NCI-H446 (cell line): ENCODE results near the gene PET100.

ENCODE experiments used
- DNase-seq, 2 experiments: peaks; one replicate each; lab custom pipeline; 2025; lab: John Stamatoyannopoulos, UW

Gene PET100

DNA sequence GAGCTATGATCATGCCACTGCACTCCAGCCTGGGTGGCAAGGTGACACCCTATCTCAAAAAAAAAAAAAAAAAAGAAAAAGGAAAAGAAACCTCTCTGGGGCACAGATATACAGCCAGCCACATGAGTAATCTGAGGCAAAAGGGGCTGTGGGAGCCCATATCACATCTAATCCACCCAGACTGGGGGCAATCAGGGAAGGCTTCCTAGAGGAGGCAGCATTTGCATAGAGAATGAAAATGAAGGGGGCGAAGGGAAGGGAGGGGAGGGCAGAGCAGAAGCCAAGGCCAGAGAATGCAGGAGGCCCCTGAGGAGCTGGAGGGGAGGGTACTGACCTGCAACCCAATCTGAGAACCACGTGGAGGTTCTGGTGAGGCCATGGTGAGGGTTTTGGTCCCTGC lies 20.6 kb downstream of the PET100 start:
- no peak for DNase-seq

DNA sequence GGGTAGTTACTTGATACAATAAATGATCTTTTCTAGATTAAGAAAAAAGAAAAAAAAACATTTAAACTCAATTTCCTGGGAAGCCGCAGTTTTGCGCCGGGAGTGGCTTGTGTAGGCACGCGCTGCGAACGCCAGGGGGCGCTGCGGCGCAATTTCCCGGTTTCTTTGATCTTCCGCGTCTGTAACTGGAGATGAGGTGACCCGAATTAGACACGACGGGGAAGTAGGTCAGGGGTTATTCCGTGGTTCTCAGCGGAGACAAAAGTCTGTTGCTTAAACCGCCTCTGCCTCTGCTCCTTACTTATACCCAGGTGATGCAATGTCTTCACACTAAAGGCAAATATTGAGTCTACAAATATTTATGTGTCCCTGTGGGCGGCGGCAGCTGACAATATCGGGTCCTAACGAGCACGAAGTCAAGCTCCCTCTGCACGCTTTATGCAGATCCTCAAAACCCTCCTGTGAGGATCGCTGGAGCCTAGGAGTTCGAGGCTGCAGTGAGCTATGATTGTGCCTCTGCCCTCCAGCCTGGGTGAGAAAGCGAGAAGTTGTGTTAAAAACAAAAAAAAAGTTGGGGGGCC lies 22.6 kb downstream of the PET100 start:
- DNase-seq, result peak in 1 of 2 experiments; percentile 81

DNA sequence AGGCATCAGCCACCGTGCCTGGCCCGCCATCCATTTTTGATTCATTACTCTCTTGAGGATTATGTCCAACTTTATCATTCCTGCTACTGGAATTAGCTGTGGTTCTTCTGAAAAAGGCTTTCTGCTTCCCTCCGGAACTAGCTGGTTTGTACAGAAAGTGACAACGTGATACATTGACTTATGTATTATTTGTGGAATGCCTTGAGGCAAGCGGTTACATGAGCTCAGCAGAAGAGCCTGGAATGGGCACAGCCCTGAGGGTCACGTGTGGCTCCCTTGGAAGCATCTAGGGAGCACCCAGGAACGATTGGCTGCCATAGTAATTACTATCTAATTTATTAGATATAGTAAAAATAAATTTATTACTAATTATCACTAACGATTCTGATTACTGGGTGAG lies 24.8 kb downstream of the PET100 start:
- no peak for DNase-seq

DNA sequence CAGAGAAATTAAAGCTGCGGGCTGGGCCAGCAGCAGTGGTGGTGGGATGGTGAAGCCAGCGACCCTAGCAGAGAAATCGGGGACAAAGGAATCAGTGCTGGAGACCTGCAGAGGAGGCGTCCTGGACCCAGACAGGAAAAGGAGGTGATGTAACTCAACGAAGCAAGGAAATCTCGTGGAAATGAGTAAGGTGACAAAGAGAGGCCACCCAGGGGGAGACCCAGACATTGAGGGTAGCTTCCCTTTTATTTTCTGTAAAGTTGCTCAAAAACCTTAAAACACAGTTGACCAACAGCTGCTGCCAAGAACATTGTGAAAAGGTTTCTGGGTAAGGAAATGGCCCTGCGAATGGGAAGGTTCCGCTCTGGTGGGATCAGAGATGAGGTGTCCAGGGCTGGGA lies 26.0 kb downstream of the PET100 start:
- DNase-seq, result no peak

DNA sequence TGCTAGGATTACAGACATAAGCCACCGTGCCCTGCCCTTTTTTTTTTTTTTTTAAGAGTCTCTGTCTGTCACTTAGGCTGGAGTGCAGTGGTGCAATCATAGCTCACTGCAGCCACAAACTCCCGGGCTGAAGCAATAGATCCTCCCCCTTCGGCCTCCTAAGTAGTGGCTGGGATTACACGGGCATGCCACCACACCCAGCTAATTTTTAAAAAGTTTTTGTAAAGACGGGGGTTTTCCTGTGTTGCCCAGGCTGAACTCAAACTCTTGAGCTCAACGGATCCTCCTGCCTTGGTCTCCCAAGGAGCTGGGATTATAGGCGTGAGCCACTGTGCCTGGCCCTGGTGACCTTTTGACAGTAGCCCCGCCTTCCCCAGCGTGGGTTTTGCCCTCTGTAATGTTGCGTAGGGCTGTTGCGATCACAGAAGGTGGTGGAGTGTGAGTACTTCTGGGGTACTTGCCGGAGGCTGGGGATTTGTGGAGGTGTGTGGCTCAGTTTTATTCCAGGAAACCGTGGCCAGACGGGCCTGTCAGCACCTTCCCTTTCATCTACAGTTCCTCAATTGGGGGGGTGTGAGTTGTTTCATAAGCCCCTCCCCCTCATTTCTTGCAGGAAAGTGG lies 27.6 kb downstream of the PET100 start:
- DNase-seq, result no peak

DNA sequence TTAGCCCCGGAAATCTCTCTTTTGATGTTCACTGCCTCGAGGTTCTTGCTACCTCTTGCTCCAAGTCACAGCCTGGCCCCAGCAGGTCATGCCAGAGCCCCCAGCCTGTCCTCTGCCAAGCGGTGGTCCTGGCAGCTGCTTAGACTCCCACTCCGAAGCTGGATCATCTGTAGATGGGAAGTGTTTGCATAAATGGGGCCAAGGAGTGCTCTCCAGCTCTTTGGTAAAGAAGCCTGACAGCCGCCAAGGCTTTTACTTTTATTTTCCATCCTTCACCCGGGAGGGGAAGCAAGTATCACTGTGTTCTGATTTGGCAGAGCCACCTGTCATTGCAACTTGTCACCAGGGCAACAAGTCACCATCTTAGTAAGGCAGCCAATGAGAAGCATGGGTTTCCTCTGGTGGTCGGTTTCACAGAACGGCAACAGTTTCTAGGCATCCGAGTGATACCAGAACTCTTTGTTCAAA lies 28.7 kb downstream of the PET100 start:
- DNase-seq, result no peak

DNA sequence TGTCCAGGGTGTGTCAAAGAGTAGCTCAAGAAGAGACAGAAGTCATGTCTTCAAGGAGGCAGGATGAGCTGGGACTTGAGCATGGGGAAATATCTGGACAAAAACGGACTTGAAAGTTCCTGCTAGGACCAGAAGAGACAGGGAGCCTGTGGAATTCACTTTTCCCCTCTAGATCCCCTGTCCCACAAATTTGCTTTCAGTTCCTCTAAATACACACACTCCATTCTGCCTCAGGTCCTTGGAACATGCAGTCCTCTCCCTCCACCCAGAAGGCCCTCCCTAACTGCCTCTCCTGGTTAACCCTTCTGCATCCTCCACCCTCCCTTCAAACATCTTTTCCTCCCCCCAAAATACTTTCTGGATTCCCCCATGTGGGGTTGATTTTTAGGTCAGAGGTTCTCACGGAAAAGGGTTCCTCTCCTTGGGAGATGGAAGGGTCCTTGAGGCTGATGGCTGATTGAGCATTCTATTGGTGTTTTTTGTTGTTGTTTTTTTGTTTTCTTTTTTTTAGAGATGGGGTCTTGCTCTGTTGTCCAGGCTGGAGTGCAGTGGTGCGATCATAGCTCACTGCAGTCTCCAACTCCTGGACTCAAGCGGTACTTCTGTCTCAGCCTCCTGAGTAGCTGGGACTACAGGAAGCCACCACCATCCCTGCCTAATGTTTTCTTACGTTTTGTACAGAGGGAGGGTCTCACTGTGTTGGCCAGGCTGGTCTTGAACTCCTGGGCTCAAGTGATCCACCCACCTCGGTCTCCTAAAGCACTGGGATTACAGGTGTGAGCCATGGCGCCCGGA lies 32.3 kb downstream of the PET100 start:
- DNase-seq, result no peak

DNA sequence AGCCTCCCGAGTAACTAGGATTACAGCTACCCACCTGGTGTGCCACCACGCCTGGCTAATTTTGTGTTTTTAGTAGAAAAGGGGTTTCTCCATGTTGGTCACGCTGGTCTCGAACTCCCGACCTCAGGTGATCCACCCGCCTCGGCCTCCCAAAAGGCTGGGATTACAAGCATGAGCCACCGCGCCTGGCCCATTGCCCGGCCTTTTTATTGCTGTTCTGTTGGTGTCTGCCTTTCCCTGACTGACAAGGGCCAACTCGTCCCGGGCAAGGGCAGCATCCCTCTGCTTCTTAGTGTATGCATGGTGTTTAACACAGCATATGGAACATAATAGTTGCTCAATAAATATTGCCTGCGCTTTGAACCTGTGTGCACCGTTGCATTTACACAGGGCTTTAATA lies 33.1 kb downstream of the PET100 start:
- DNase-seq, result no peak

DNA sequence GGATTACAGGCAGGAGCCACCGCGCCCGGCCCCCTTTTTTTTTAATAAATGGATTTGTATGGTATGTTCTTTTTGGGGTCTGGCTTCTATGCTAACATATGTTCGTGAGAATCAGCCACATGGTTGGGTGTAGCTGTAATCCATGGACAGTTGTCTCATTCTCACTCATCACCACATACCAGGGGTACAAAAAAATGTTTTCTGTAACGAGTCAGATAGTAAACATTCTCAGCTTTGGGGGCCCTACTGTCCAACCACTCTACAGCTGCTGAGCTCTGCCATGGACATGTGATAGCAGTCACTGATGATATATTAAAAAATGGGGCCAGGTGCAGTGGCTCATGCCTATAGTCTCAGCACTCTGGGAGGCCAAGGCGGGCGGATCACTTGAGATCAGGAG lies 34.1 kb downstream of the PET100 start:
- DNase-seq, result no peak

DNA sequence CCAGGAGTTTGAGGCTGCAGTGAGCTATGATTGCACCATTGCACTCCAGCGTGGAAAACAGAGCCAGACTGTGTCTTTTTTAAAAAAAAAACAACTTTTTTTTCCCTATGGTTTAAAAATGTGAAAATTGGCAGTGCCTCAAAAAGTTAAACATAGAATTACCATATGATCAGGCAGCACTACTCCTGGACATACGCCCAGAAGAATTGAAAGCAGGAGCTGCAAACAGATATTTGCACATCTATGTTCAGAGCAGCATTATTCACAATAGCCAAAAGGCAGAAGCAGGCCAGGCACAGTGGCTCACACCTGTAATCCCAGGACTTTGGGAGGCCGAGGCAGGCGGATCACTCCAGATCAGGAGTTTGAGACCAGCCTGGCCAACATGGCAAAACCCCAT lies 35.5 kb downstream of the PET100 start:
- peak in 1 of 2 experiments; percentile 79 for DNase-seq

DNA sequence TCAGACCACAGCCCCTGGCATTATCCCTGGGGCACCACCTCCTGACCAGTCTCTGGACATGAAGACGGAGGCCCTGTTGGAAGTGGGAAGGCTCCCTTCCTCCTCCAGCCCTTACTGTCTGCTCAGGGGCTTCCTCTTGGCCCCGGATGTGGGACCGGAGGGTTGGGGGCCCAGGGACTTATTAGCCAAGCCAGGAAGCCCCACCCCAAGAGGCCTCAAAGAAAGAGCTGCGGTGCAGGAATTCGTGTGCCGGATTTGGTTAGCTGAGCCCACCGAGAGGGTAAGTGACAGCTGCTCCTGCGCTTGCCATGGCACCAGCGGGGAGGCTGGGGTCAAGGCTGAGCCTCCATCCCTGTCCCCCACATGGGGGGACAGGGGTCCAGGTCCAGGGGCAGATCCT lies 39.2 kb downstream of the PET100 start, which contains the start of gene RETN:
Gene RETN (plus strand): TSS at position 208 of the 400 bp plus-strand sequence. CDS start 278 bp downstream, outside the sequence.
- DNase-seq, result no peak

DNA sequence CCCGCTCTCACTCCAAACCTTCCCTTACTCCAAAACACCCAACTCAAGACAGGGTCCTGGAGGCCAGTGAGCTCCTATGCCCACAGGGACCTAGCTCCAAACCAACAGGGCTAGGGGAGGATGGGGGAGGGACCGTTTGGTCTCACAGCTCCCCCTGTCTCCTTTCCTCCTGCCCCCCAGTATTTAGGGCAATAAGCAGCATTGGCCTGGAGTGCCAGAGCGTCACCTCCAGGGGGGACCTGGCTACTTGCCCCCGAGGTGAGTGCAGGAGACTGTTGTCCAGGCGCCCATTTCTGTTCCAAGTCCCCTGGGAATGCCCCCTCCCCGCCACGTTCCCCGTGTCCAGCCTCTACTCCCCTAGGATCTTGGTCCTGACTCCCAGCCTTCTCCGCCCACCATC lies 40.0 kb downstream of the PET100 start:
- no peak for DNase-seq

DNA sequence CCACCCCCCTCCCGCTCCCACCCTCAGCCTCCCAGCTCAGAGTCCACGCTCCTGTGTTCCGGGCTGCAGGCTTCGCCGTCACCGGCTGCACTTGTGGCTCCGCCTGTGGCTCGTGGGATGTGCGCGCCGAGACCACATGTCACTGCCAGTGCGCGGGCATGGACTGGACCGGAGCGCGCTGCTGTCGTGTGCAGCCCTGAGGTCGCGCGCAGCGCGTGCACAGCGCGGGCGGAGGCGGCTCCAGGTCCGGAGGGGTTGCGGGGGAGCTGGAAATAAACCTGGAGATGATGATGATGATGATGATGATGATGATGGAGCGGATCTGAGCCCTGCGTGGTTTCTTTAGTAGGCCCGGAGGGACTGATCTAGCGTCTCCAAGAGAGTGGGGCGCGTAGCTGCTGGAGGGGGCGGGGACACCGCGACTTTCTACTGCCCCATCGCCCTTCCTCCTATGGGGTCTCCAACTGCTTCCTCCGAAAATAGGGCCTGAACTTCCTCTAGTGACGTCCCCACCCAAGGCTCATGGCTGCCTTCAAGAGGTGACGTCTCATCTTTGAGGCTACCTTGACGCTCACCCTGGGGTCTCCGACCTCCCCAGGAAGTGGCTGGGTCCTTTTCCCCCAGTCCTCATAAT lies 40.7 kb downstream of the PET100 start:
- peak in 1 of 2 experiments; percentile 48 for DNase-seq

DNA sequence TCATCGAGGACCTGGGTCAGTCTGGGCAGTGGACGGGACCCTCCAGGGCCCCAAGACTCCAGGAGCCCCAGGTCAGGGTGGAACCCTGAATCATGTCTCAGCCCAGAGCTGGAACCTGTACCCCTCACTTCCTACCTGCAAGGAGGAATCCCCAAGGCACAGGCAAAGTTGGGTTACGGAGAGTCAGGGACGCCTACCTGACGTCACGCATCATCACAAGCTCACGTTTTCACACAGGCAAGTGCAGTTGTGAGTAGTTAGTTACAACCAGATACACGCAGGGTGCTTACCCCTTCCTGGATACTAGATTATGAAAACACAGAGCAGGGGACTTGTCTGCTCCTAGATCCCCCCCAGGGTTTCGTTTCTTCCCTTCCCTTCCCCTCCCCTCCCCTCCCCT lies 41.2 kb downstream of the PET100 start:
- DNase-seq, result no peak

DNA sequence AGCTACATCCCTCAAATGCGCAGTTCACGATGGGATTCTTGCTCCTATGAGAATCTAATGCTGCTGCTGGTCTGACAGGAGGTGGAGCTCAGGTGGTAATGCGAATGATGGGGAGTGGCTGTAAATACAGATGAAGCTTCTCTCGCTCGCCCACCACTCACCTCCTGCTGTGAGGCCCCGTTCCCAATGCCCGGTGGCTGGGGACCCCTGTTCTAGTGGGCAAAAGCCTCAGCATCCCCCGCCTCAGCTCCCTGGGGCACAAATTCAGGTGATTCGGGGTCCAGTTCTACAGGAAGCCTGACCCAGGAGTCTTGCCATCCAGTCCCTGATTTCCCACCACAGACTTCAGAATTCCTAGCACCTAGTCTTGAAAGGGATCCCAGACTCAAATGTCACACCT lies 42.9 kb downstream of the PET100 start:
- no peak for DNase-seq

DNA sequence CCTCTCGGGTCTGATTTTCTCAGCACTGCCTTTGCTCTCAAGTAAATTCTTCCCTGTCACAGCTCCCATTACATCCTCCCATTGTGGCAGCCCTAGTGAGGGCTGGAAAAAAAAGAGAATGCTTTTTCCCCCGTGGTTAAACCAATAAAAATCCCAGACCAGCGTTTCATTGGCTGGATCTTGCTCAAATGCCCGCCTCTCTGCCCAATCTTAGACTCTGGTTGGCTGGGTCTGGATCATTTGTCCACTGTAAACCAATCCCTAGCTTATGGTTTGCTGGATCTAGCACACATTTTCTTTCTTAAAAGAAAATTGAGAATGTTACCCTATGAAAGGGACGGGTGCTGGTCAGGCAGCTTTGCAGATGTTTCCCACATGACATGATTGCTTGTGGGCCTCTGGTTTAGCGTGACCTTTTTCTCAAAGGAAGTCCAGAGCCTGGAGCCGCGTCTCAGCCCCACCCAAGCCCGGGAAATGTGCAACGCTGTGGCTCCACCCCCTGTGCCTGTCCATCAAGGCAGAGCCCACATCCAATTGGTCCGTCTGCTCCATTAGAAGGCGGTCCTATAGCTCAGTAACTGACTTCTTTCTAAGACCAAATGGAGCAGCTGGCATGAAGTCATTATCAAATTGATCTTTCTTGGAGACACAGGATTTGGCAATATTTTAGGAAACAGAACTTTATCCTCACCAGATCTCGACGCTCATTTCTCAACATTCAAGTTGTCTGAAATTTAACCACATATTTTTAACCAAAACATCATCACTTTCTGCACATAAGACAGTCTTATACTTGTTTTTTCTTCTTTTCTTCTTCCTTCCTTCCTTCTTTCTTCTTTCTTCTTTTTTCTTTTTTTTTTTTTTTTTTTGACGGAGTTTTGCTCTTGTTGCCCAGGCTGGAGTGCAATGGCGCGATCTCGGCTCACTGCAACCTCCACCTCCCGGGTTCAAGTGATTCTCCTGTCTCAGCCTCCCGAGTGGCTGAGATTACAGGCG lies 44.7 kb downstream of the PET100 start:
- peak; percentile 58 to 84 for DNase-seq

DNA sequence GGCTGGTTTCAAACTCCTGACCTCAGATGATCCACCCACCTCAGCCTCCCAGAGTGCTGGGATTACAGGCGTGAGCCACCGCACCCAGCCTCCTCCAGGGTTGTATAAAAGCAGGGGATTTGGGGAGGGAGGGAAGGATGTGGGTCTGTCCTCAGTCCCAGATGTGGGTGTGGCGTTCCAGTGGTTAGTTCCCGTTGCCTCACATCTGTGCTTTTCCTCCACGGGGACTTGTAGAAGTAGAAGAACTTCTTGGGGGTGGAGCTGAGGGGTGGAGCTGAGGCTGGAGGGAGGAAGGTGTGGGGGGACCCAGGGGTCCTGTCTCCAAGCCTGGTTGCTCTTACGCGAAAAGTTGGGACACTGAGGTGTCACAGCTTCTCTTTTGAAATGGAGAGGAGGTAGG lies 46.8 kb downstream of the PET100 start:
- no peak for DNase-seq

DNA sequence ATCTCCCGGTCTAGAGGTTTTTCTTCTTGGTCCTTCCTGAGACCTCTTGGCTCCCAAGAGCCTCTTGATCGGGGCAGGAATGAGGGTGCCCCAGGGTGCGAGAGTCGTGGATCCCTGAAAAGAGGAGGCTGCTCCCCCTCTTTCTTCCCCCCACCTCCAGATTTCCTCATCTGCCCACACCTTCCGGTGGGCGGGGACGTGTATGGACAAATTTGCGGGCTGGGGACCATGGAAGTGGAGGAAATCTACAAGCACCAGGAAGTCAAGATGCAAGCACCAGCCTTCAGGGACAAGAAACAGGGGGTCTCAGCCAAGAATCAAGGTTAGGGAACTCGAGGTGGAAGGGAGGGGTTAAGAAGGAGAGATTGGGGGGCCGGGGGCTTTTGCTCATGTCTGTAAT lies 47.3 kb downstream of the PET100 start, which contains the start of gene MCEMP1:
Gene MCEMP1 (plus strand): TSS at position 237 of the 400 bp plus-strand sequence. CDS start 31 bp downstream, at position 268.
- DNase-seq, result no peak

DNA sequence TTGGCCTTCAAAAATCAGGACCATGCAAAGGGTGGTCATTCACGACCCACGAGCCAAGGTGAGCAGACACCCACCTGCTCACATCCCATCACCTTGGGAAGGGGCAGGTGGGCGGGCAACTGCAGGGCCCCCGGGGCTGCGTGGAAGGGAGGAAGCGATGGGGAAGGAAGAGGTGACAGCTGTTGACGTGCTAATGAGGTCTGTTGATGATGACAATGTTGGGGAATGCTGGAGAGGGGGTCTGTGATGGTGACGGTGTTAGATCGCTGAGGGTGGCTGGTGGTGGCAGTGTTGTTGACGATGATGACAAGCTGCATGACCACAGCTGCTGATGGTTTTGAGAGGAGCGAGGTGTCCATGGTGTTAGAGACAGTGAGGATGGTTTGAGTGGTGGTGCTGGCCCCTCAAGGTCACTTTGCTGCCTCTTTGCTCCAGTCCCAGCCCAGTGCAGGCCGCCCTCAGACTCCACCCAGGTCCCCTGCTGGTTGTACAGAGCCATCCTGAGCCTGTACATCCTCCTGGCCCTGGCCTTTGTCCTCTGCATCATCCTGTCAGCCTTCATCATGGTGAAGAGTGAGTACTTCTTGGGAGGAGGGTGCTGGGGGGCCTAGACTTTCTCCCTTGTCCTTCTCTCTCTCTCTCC lies 48.2 kb downstream of the PET100 start:
- DNase-seq, result no peak

DNA sequence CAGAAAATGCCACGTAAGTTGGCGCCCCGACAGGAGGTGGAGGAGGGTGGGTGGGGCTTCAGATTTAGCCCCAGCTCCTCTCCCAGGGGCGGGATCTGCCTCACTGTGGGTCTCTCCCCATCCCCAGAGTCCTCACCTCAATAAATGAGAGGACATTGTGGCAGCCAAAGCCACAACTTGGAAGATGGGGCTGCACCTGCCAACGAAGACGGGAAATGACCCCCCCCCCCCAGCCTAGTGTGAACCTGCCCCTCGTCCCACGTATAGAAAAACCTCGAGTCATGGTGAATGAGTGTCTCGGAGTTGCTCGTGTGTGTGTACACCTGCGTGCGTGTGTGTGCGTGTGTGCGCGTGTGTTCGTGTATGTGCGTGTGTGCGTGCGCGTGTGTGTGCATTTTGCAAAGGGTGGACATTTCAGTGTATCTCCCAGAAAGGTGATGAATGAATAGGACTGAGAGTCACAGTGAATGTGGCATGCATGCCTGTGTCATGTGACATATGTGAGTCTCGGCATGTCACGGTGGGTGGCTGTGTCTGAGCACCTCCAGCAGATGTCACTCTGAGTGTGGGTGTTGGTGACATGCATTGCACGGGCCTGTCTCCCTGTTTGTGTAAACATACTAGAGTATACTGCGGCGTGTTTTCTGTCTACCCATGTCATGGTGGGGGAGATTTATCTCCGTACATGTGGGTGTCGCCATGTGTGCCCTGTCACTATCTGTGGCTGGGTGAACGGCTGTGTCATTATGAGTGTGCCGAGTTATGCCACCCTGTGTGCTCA lies 49.6 kb downstream of the PET100 start:
- no peak for DNase-seq
